Mucosa of descending colon (tissue), 3 donors: ENCODE measurements around the gene SCN4B. TPM values are rescaled to one million over a fixed set of nuclear protein-coding genes. Genes with fewer than 3 reads are reported as not detected.
A peak's percentile ranks its signal among the peaks of the same experiment; 100 is the strongest.

Experiments
- ATAC-seq: fragments of 200-7000 bp; cut with Tn5 transposase; one replicate; pipeline ENCODE4 v1.9.1; 2020; ENCODE audit warnings: mild to moderate bottlenecking, moderate library complexity
- DNase-seq, 3 donors: peaks; one replicate each; pipeline ENCODE4 v3.0.0-alpha.2; 2020
- H3K36me3 ChIP-seq: fragments of 200-600 bp; one replicate; pipeline ENCODE4 v1.8.0; 2021; ENCODE audit warnings: low read depth, mild to moderate bottlenecking
- H3K4me1 ChIP-seq: fragments of 200-600 bp; one replicate; pipeline ENCODE4 v1.8.0; 2021; ENCODE audit warnings: low read depth, mild to moderate bottlenecking
- H3K4me3 ChIP-seq: fragments of 200-600 bp; one replicate; pipeline ENCODE4 v1.8.0; 2021; ENCODE audit warnings: mild to moderate bottlenecking
- H3K9me3 ChIP-seq: fragments of 200-600 bp; one replicate; pipeline ENCODE4 v1.8.0; 2021; ENCODE audit warnings: mild to moderate bottlenecking
- intact Hi-C, 2 donors: fragments of 100-400 bp; cut with DNase I in 1 of 2; cut with micrococcal nuclease in 1 of 2; formaldehyde crosslinking; loops; one replicate each; pipeline versions ENCODE4 v1.11.0 to v1.11.1; 2022; cut with DNase I, micrococcal nuclease
- total RNA-seq, 3 donors: library from RNA; stranded (reverse); fragmentation: NEBNext Ultra II Directional in 2 of 3; extraction: Animal tissue kit (Norgen Biotek cat#: 25700) in 2 of 3; gene quantifications; one replicate each; pipeline versions ENCODE4 v1.2.1 to v1.2.4, GENCODE V29; 2021 to 2023
- TF ChIP-seq, protein P1 (sequence below): fragments of 200-600 bp; IDR thresholded peaks from one replicate; pipeline ENCODE4 v1.8.0; 2022; ENCODE audit warnings: antibody characterized with exemption, mild to moderate bottlenecking
- donor health status: DM: no; HTN: no; CAD: no; lungs with moderate emphysema.
- donor health status: DM: no; HTN: no; CAD: no.
- donor health status: DM: no; HTN: yes; CAD: no.

SCN4B gene
- total RNA-seq, 3 donors from 2014 or later = 1.0 to 2.6 (median 1.2) TPM

DNA sequence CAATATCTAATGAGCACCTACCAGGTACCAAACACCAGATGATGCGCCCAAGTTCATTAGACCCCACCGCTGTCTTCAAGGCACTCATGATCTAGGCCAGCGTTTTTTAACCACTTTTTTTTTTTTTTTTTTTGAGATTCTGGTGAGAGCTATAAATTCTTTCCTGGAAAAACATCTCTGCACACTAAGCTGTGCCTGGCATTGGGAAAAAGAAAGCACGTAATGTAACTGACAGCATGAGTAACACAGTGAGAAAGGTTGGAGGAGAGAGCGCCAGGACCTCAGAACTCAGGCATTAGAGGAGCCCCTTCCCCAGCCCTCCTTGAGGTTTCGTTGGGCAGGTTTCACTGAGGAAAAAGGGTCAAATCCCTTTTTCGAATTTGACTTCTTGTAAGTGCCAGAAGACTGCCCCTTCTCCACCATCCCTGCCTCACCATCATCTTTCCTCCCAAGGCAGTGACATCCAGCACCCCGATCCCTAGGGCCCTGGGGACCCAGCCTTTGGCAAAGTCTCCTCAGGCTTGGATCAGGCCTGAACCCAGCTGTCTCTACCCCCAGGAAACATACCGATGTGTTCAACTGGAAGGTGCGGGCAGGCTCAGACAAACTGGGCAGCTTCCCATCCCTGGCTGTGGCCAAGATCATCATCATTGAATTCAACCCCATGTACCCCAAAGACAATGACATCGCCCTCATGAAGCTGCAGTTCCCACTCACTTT is 39.8 kb downstream of the SCN4B start:
- no peaks in the 10 kb centered on the region for H3K9me3 ChIP-seq
- intact Hi-C loops = no loop called here
- TF ChIP-seq, protein P1, sequence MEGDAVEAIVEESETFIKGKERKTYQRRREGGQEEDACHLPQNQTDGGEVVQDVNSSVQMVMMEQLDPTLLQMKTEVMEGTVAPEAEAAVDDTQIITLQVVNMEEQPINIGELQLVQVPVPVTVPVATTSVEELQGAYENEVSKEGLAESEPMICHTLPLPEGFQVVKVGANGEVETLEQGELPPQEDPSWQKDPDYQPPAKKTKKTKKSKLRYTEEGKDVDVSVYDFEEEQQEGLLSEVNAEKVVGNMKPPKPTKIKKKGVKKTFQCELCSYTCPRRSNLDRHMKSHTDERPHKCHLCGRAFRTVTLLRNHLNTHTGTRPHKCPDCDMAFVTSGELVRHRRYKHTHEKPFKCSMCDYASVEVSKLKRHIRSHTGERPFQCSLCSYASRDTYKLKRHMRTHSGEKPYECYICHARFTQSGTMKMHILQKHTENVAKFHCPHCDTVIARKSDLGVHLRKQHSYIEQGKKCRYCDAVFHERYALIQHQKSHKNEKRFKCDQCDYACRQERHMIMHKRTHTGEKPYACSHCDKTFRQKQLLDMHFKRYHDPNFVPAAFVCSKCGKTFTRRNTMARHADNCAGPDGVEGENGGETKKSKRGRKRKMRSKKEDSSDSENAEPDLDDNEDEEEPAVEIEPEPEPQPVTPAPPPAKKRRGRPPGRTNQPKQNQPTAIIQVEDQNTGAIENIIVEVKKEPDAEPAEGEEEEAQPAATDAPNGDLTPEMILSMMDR = no peak
- ATAC-seq = no peak
- no peak for DNase-seq
- H3K4me1 ChIP-seq = no peaks in the 10 kb centered on the region
- no peaks in the 10 kb centered on the region for H3K36me3 ChIP-seq
- no peak overlapping the region for H3K4me3 ChIP-seq

DNA sequence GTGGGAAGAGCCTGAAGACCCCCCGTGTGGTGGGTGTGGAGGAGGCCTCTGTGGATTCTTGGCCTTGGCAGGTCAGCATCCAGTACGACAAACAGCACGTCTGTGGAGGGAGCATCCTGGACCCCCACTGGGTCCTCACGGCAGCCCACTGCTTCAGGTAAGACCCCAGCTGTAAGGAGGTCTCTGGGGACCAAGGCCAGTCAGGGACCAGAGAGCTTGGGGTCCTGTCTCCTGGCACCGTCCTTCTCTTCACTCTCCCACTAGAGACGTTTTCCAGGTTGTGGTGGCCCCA is 40.9 kb downstream of the SCN4B start:
- Histone ChIP-seq H3K4me1 (no peaks in the 10 kb centered on the region), H3K4me3 (no peak overlapping the region), H3K9me3 (no peaks in the 10 kb centered on the region), H3K36me3 (no peaks in the 10 kb centered on the region)
- DNase-seq (no peak), ATAC-seq (no peak)
- intact Hi-C loops = no loop called here
- TF ChIP-seq, protein P1 = no peak

DNA sequence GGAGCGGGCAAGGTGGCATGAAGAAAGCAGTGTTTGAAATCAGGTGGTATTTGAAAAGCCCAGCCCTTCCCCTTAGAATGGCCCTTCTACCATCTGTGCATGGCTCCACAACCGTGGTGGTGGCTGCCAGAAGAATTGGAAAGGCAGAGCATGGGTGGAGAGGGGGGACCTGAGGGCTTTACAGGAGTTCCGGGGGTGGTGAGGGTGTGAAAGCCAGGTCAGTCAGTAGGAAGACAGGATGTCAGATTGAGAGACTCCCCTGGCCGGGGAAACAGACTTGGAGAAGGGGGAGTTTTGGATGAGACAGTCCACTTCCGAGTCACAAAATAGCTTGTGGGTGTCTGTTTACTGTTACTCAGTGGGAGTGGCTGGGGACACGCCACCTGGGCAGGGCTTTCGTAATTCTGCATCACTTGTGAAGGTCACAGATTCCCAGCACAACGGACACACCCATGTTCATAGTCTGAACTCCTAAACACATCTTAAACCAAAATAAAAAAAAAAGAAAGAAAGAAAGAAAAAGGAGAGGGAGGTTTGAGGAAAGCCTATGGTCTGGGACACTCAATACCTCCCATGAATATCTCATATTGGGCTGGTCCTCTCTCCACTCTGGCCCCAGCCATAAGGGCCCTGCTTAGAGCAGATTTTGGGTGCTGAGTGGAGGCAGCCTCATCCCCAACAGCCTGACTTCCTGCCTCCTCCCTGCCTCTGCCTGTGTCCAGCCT is 41.4 kb downstream of the SCN4B start:
- Histone ChIP-seq H3K4me1 (no peaks in the 10 kb centered on the region), H3K4me3 (no peak overlapping the region), H3K36me3 (no peaks in the 10 kb centered on the region), H3K9me3 (no peaks in the 10 kb centered on the region)
- DNase-seq = peak in 2 of 3 donors; percentile 52 to 61
- intact Hi-C loops = no loop called here
- TF ChIP-seq, protein P1 = no peak
- peak; percentile 89 for ATAC-seq

DNA sequence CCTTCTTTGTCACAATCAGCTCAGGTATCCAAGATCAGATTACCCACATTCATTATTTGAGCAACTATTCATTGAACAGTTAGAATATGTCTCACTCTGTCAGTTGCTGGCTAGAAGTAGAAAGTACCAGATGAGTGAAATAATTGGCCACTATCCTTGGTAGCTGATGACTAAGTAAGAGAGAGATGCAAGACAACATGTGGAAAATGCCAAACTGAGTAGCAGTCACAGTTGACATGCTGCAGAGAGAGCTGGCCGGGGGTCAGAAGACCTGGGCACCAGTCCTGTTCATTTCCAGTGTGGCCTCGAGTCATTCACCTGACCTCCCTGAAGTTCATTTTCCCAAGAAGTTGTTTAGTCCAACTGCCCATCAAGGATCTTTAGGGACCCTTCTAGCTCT is 43.4 kb downstream of the SCN4B start:
- ATAC-seq (no peak), DNase-seq (no peak)
- TF ChIP-seq, protein P1 = no peak
- intact Hi-C loops = no loop called here
- H3K4me3 ChIP-seq = no peak overlapping the region
- no peaks in the 10 kb centered on the region for H3K36me3 ChIP-seq
- H3K9me3 ChIP-seq = no peaks in the 10 kb centered on the region
- H3K4me1 ChIP-seq = no peaks in the 10 kb centered on the region

DNA sequence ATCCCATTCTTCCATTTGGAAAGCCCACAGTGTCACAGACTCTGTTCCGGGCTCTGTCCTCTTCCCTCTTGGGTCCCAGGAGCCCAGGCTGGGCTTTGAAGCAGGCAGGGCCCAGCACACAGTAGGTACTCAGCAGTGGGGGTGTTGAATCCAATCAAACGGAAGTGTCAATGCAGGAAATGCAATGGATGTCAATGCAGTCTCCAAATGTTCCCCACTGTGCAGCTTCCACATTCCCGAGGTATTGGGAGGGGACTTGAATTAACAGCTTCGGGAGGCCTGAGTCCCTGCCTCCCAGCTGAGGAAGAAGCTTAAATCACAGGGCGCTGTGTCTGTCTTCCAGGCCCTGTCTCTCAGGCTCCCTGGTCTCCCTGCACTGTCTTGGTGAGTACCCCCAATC is 44.1 kb downstream of the SCN4B start:
- Histone ChIP-seq H3K36me3 (no peaks in the 10 kb centered on the region), H3K4me3 (no peak overlapping the region), H3K9me3 (no peaks in the 10 kb centered on the region), H3K4me1 (no peaks in the 10 kb centered on the region)
- TF ChIP-seq, protein P1 = no peak
- no peak for ATAC-seq
- intact Hi-C loops = no loop called here
- DNase-seq = no peak
